Upper lobe of right lung (tissue), 1 donor: Measurements from ENCODE around the gene ANKRD63. TPM values are rescaled to one million over a fixed set of nuclear protein-coding genes. Genes with fewer than 3 reads are reported as not detected.
A peak's percentile ranks its signal among the peaks of the same experiment; 100 is the strongest.

ENCODE experiments used
- ATAC-seq: fragments of 200-7000 bp; cut with Tn5 transposase; one replicate; pipeline ENCODE4 v1.9.1; 2020; ENCODE audit warnings: mild to moderate bottlenecking, moderate library complexity
- DNase-seq: peaks from one replicate; pipeline ENCODE4 v3.0.0-alpha.2; 2020
- H3K27ac ChIP-seq: fragments of 200-600 bp; one replicate; pipeline ENCODE4 v1.8.0; 2022
- H3K27me3 ChIP-seq: fragments of 200-600 bp; one replicate; pipeline ENCODE4 v1.8.0; 2022; ENCODE audit warnings: mild to moderate bottlenecking
- H3K36me3 ChIP-seq: fragments of 200-600 bp; one replicate; pipeline ENCODE4 v1.8.0; 2022
- H3K4me1 ChIP-seq: fragments of 200-600 bp; one replicate; pipeline ENCODE4 v1.8.0; 2022
- H3K4me3 ChIP-seq: fragments of 200-600 bp; one replicate; pipeline ENCODE4 v1.8.0; 2022; ENCODE audit warnings: mild to moderate bottlenecking
- H3K9me3 ChIP-seq: fragments of 200-600 bp; one replicate; pipeline ENCODE4 v1.8.0; 2022
- CTCF ChIP-seq: fragments of 200-600 bp; IDR thresholded peaks from one replicate; pipeline ENCODE4 v1.8.0; 2022; ENCODE audit warnings: antibody characterized with exemption
- intact Hi-C: fragments of 100-400 bp; cut with DNase I; formaldehyde crosslinking; loops from one replicate; pipeline ENCODE4 v1.11.0; 2022
- total RNA-seq: library from RNA; stranded (reverse); fragmentation: NEBNext Ultra II Directional; extraction: Animal tissue kit (Norgen Biotek cat#: 25700); gene quantifications from one replicate; pipeline ENCODE4 v1.2.1, GENCODE V29; 2021
- donor health status: DM: no; HTN: yes; CAD: no; lungs with severe emphysema.

The ANKRD63 gene
- total RNA-seq, 1 donor from 2014 or later, result not detected

- intact Hi-C loops, result no loop called here
- ATAC-seq (no peak), DNase-seq (no peak)
- no peaks in the 10 kb centered on the region for H3K9me3 ChIP-seq
- no peaks in the 10 kb centered on the region for H3K36me3 ChIP-seq
- peaks cover 10% of the 10 kb centered on the region for H3K4me1 ChIP-seq
- H3K27ac ChIP-seq, result no peak overlapping the region
- no peak overlapping the region for H3K4me3 ChIP-seq
- no peaks in the 10 kb centered on the region for H3K27me3 ChIP-seq
- TF ChIP-seq CTCF, result no peak
Measured at GRCh38 chr15:40292246-40292645, 9.4 kb upstream of the ANKRD63 start.

DNA sequence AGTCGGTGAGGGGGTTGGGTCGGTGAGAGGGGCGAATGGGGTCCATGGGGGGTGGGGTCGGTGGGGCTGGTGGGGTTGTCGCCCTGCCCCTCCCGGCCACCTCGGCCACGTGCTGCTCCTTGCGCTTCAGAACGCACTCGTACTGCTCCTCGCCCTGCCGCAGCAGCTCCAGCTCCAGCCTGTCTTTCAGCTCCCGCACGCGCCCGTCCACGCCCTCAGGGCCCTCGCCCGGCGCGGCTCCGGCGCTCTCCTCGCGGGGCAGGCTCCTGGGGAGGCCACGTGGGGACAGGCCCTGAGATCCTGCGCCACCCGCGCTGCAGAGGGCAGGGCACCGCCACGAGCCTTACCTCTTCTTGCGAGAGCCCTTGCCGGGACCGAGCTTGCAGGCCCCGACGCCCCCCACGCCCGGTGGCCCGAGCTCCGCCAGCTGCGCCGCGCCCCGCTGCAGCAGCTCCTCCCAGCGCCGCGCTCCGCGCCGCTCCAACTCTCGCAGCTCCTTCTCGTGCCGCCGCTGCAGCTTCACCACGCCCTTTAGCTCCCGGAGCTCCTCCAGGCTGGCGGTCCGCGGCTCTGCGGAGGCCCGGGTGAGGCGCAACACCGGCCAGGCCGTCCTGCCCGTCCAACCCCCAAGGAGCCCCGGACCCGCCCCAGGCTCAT, 8.2 kb upstream of the ANKRD63 start:
- H3K27ac ChIP-seq, result no peak overlapping the region
- H3K9me3 ChIP-seq, result no peaks in the 10 kb centered on the region
- H3K4me1 ChIP-seq, result peaks cover 12% of the 10 kb centered on the region
- H3K4me3 ChIP-seq, result peak overlapping the region; percentile 25
- TF ChIP-seq CTCF, result no peak
- no peaks in the 10 kb centered on the region for H3K27me3 ChIP-seq
- no peaks in the 10 kb centered on the region for H3K36me3 ChIP-seq
- peak; percentile 82 for DNase-seq
- intact Hi-C loops, result no loop called here
- peak; percentile 79 for ATAC-seq

- no peaks in the 10 kb centered on the region for H3K27me3 ChIP-seq
- no peak overlapping the region for H3K27ac ChIP-seq
- intact Hi-C loops, result no loop called here
- TF ChIP-seq CTCF, result no peak
- no peak for ATAC-seq
- no peak for DNase-seq
- no peaks in the 10 kb centered on the region for H3K9me3 ChIP-seq
- no peaks in the 10 kb centered on the region for H3K36me3 ChIP-seq
- peaks cover 17% of the 10 kb centered on the region for H3K4me1 ChIP-seq
- no peak overlapping the region for H3K4me3 ChIP-seq
Measured at GRCh38 chr15:40290545-40290917, 7.7 kb upstream of the ANKRD63 start.

DNA sequence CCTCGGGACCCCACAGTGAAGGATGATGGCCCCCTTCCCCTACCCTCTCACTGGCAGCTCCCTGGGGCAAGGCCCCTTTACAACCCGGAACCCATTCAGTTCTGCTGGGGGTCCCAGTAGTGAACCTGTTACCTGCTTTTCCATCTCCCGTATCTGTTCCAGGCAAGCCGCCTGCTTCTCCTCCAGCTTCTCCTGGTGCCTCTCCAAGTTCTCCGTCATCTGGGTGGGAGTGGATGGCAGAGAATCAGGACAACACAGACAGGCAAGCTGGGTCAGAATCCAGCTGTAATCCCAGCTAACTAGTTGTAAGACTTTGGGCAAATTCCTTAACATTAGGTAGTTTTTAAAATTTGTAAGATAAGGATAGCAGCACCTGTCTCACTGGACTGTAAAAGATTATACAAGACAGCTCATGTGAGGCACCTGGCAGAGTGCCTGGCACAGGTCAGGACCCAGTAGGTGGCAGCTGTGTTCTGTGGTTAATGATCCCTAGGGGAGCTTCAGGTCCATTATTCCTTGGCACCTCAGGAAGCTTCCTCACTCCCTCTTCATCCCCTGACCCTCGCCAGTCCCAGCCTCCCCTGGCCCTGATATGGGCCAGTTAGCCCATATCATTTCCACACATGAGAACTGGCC, 6.4 kb upstream of the ANKRD63 start:
- intact Hi-C loops, result no loop called here
- no peak for ATAC-seq
- peaks cover 22% of the 10 kb centered on the region for H3K4me1 ChIP-seq

GRCh38 chr15:40287968-40288367, 5.1 kb upstream of the ANKRD63 start:
- DNase-seq (no peak), ATAC-seq (no peak)
- no peaks in the 10 kb centered on the region for H3K9me3 ChIP-seq
- no peak overlapping the region for H3K27ac ChIP-seq
- H3K4me1 ChIP-seq, result peaks cover 28% of the 10 kb centered on the region
- H3K27me3 ChIP-seq, result peaks cover 15% of the 10 kb centered on the region
- no peaks in the 10 kb centered on the region for H3K36me3 ChIP-seq
- intact Hi-C loops, result no loop called here
- no peak overlapping the region for H3K4me3 ChIP-seq
- TF ChIP-seq CTCF, result no peak

More for the DNA sequence above, 6.4 kb upstream of the ANKRD63 start:
- TF ChIP-seq CTCF, result no peak
- H3K9me3 ChIP-seq, result no peaks in the 10 kb centered on the region
- DNase-seq, result no peak
- H3K4me3 ChIP-seq, result no peak overlapping the region
- H3K36me3 ChIP-seq, result no peaks in the 10 kb centered on the region
- peaks cover 3% of the 10 kb centered on the region for H3K27me3 ChIP-seq
- H3K27ac ChIP-seq, result no peak overlapping the region
